A549 treated with CORT108297 at 1 μM for 4 hours (cell line): ENCODE data around the gene PTAFR. TPM values are rescaled to one million over a fixed set of nuclear protein-coding genes. Genes with fewer than 3 reads are reported as not detected.

Source experiments
- total RNA-seq: library from RNA; stranded (reverse); fragments of 200-300 nt; extraction: Qiagen RNA extraction; gene quantifications from 5 replicates; pipeline ENCODE4 v1.2.3, GENCODE V29; 2022

The PTAFR gene
- total RNA-seq: 0.14 to 0.32 TPM (median 0.25 TPM) in 5 replicates

GRCh38 chr1:28176492-28177470 is at the start of gene PTAFR:
Gene PTAFR, minus strand, starts transcription at chr1:28176690. Its CDS starts 25,669 bp downstream, at chr1:28151021.

Other genes with a start within 250 kb of the PTAFR start
- gene SMPDL3B, start 241.7 kb downstream of the PTAFR start, total RNA-seq: 0.88 to 1.4 TPM (median 1.1 TPM) in 5 replicates
- gene XKR8, start 216.7 kb downstream of the PTAFR start, total RNA-seq: 4.4 to 6.5 TPM (median 6.1 TPM) in 5 replicates
- 5.7 to 6.9 TPM (median 6.2 TPM) in 5 replicates for gene EYA3, start 88.1 kb downstream of the PTAFR start, total RNA-seq
- gene DNAJC8, start 56.3 kb upstream of the PTAFR start, total RNA-seq: 68.6 to 81.5 TPM (median 70.8 TPM) in 5 replicates
- gene ATP5IF1, start 59.4 kb upstream of the PTAFR start, total RNA-seq: 154 to 183 TPM (median 166 TPM) in 5 replicates
- 6.5 to 11.2 TPM (median 8.7 TPM) in 5 replicates for gene SESN2, start 82.8 kb upstream of the PTAFR start, total RNA-seq
- gene MED18, start 152.3 kb upstream of the PTAFR start, total RNA-seq: 15.7 to 19.6 TPM (median 16.9 TPM) in 5 replicates
- gene PHACTR4, start 193.1 kb upstream of the PTAFR start, total RNA-seq: 17.4 to 22.0 TPM (median 20.8 TPM) in 5 replicates